ENCODE results near the gene SNX22.

Gene SNX22

GRCh38 chr15:64157599-64158125 is 6.1 kb downstream of the SNX22 start:
- Histone ChIP-seq H3K4me3 (no peak overlapping the region), H3K27ac (no peak overlapping the region)
- DNase-seq (ENCODE audit: low spot score) = peak; percentile 53
- TF ChIP-seq CTCF (IDR thresholded peaks at IDR 0.05) = no peak

DNA sequence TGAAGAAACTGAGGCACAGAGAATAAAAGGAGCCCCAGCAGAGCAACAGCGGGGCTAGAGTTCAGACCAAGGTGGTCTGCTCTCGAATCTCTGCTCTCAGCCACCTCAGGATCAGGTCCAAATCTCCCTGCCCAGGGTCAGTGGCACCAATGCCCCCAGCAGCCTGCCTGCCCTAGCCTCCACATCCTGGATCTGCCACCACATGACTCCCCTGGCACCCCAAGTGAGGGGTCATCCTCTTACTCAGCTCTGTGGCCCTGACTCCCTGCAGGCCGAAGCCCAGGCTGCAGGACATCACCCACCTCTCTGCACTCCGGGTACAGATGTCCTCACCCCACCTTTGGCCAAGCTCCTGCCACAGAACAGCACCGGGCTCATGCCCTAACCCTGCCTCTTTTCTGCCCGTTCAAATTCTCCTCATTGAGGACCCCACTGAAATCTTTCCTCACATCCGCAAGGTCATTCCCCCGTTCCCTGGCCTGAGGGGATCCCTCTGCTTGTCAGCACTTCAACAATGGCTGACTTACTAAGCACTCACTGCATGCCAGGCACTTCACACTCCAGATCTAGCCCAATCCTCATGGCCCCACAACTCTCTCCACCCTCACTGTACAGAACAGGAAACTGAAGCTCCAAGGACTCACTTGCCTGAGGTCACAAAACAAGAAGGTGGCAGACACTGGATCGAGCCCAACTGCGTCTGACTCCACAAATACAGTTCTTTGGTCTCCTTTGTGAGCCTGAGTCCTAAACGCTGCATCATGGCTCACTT is 7.0 kb downstream of the SNX22 start:
- TF ChIP-seq CTCF (IDR thresholded peaks at IDR 0.05) = no peak
- Histone ChIP-seq H3K27ac (no peak overlapping the region), H3K4me3 (no peak overlapping the region)
- peak; percentile 63 for DNase-seq (ENCODE audit: low spot score)

DNA sequence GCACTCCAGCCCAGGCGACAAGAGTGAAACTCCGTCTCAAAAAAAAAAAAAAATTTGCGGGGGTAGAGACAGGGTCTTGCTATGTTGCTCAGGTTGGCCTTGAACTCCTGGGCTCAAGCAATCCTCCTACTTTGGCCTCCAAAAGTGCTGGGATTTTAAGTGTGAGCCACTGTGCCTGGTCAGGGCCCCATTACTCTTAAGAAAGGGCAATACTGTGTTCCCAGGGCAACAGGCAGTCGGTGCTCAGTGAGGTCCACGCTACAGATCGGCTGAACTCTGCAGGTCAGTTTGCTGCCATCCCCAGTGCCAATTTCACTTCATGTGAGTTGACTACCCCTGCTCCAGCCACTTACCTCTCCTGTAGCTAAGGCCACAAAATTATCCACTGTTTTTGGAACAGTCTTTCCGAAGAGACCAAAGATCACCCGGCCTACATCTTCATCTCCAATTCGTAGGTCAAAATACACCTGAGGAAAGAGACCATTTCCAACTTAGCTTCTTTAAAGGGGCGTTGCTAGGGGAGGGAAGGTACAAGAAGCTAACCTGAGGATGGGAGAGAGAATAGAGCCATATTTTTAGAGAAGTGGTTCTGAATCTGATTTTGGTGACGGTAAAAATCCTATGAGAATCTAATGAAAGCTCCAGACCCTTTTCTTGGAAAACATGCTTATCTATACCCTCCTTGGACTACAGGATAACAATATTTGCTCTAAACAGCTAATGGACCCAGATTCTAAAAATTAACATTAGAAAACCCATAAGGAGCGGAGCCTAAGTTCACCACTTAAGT is 10.4 kb downstream of the SNX22 start:
- peak overlapping the region; percentile 55 to 90 for H3K27ac ChIP-seq
- TF ChIP-seq CTCF (IDR thresholded peaks at IDR 0.05) = no peak
- peak overlapping the region; percentile 92 for H3K4me3 ChIP-seq
- no peak for DNase-seq (ENCODE audit: low spot score)

DNA sequence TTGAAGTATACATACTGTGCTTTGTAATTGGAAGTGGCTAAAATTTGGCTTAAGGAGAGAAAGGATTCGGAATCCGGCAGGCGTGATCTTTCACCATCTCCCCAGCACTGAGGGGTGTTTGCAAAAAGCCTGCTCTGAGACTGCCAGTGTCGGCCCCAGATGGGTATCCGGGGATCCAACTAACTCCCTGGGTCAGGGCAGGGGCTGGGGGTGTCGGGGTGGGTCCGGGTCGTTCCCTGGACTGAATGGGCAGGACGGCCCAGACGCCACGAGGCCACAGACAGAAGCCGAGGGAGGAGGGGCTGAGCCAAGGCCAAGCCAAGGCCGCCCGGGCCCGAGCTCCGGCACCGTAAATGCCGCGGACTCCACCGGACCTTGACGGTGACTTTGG is 10.9 kb downstream of the SNX22 start:
- DNase-seq (ENCODE audit: low spot score) = no peak
- peak overlapping the region; percentile 55 to 90 for H3K27ac ChIP-seq
- no peak for TF ChIP-seq CTCF (IDR thresholded peaks at IDR 0.05)

GRCh38 chr15:64162869-64163658 is 11.5 kb downstream of the SNX22 start, which contains the start of gene PPIB:
TSS of gene PPIB (minus strand) at chr15:64163022. CDS start at chr15:64162986, 36 bp downstream.
- DNase-seq (ENCODE audit: low spot score) = peak; percentile 97
- TF ChIP-seq CTCF (IDR thresholded peaks at IDR 0.05) = no peak
- peak within 1 kb of the TSS; percentile 55 to 90 for H3K27ac ChIP-seq
- peak within 1 kb of the TSS; percentile 92 for H3K4me3 ChIP-seq

More for the DNA sequence above, 10.9 kb downstream of the SNX22 start:
- peak overlapping the region; percentile 92 for H3K4me3 ChIP-seq

- peak overlapping the region; percentile 40 to 90 for H3K27ac ChIP-seq
- no peak for DNase-seq (ENCODE audit: low spot score)
- no peak for TF ChIP-seq CTCF (IDR thresholded peaks at IDR 0.05)
- peak overlapping the region; percentile 92 for H3K4me3 ChIP-seq
Observed at GRCh38 chr15:64163659-64164362, 12.3 kb downstream of the SNX22 start.
